SU-DHL-6 (cell line): Measurements from ENCODE around the gene LRRC56.
A peak's percentile ranks its signal among the peaks of the same experiment; 100 is the strongest.

Experiments used
- H2AFZ ChIP-seq: fragments of 200-600 bp; sonication (generic); 2 replicates; pipeline ENCODE4 v1.6.1; 2014; ENCODE audit warnings: low read depth, mild to moderate bottlenecking, moderate library complexity, mixed read lengths, antibody characterized with exemption, low read length; ENCODE audit not compliant: severe bottlenecking
- H3F3A ChIP-seq: fragments of 200-600 bp; shearing (Covaris generic); 2 replicates; pipeline ENCODE4 v1.6.0; 2016; ENCODE audit warnings: antibody characterized with exemption, mild to moderate bottlenecking; ENCODE audit not compliant: insufficient read depth
- H3K27ac ChIP-seq: fragments of 200-600 bp; sonication (generic); 2 replicates; pipeline ENCODE4 v1.5.1; 2016; ENCODE audit warnings: low read depth, mild to moderate bottlenecking, low read length, moderate library complexity, mixed read lengths
- H3K27me3 ChIP-seq: fragments of 200-600 bp; sonication (generic), shearing (Covaris generic); 2 replicates; pipeline ENCODE4 v1.6.0; 2014; ENCODE audit warnings: mild to moderate bottlenecking, low read length
- H3K36me3 ChIP-seq: fragments of 200-600 bp; sonication (generic); 2 replicates; pipeline ENCODE4 v1.6.1; 2014; ENCODE audit warnings: mild to moderate bottlenecking, low read length, mixed read lengths
- H3K4me2 ChIP-seq: fragments of 300-600, 200-600 bp; shearing (Covaris generic), sonication (generic); 2 replicates; pipeline ENCODE4 v1.6.0; 2014; ENCODE audit warnings: low read length, low read depth, mild to moderate bottlenecking; ENCODE audit not compliant: poor library complexity, severe bottlenecking
- H3K4me3 ChIP-seq: fragments of 200-600 bp; sonication (generic); 2 replicates; pipeline ENCODE4 v1.5.1; 2014; ENCODE audit warnings: antibody characterized with exemption, low read length, mild to moderate bottlenecking, mixed read lengths; ENCODE audit not compliant: insufficient read depth, poor library complexity, severe bottlenecking
- H3K79me2 ChIP-seq: fragments of 200-600 bp; sonication (generic); 2 replicates; pipeline ENCODE4 v1.6.1; 2014; ENCODE audit warnings: mild to moderate bottlenecking, low read length, moderate library complexity; ENCODE audit not compliant: insufficient read depth
- H3K9ac ChIP-seq: fragments of 200-600 bp; sonication (generic); 2 replicates; pipeline ENCODE4 v1.7.0; 2014; ENCODE audit warnings: mild to moderate bottlenecking, low read length
- H3K9me2 ChIP-seq: fragments of 200-600 bp; sonication (generic); replicated peaks from 2 replicates; pipeline ENCODE4 v1.6.1; 2014; ENCODE audit warnings: low read length; ENCODE audit not compliant: insufficient read depth
- H3K9me3 ChIP-seq: fragments of 200-600 bp; sonication (generic); 2 replicates; pipeline ENCODE4 v1.6.1; 2014; ENCODE audit warnings: low read length, mixed read lengths; ENCODE audit not compliant: insufficient read depth
- H4K20me1 ChIP-seq: fragments of 200-600 bp; sonication (generic); 2 replicates; pipeline ENCODE4 v1.6.1; 2014; ENCODE audit warnings: low read depth, mild to moderate bottlenecking, antibody characterized with exemption, low read length, moderate library complexity, mixed read lengths
- CTCF ChIP-seq: fragments of 200-600 bp; sonication (generic); IDR thresholded peaks from one replicate; pipeline ENCODE4 v1.5.1; 2017; ENCODE audit warnings: antibody characterized with exemption, mild to moderate bottlenecking, low read length, moderate library complexity; ENCODE audit not compliant: insufficient read depth, poor library complexity, severe bottlenecking
- EZH2phosphoT487 ChIP-seq: fragments of 200-600 bp; sonication (generic), shearing (Covaris generic); conservative IDR thresholded peaks from 2 replicates; pipeline ENCODE4 v1.6.1; 2018; ENCODE audit warnings: mild to moderate bottlenecking, antibody characterized with exemption, low read length, moderate library complexity, mixed read lengths

The LRRC56 gene

GRCh38 chr11:518463-519202 is 18.7 kb upstream of the LRRC56 start:
- TF ChIP-seq EZH2phosphoT487 (no peak), CTCF (peak; percentile 100)
- no peaks in the 10 kb centered on the region for H3F3A ChIP-seq
- H3K9ac ChIP-seq: no peak overlapping the region
- no peaks in the 10 kb centered on the region for H3K79me2 ChIP-seq
- no peaks in the 10 kb centered on the region for H4K20me1 ChIP-seq
- H2AFZ ChIP-seq: peak overlapping the region; percentile 62
- no peaks in the 10 kb centered on the region for H3K9me2 ChIP-seq
- H3K36me3 ChIP-seq: no peaks in the 10 kb centered on the region
- H3K9me3 ChIP-seq: no peaks in the 10 kb centered on the region
- peak overlapping the region; percentile 34 for H3K4me2 ChIP-seq
- no peak overlapping the region for H3K4me3 ChIP-seq
- H3K27me3 ChIP-seq: no peaks in the 10 kb centered on the region
- H3K27ac ChIP-seq: no peak overlapping the region

GRCh38 chr11:520428-521176 is 16.7 kb upstream of the LRRC56 start:
- Histone ChIP-seq H3K27ac (no peak overlapping the region), H3K27me3 (no peaks in the 10 kb centered on the region), H3K4me2 (no peak overlapping the region), H4K20me1 (no peaks in the 10 kb centered on the region), H2AFZ (no peak overlapping the region), H3F3A (no peaks in the 10 kb centered on the region), H3K36me3 (no peaks in the 10 kb centered on the region), H3K9me3 (no peaks in the 10 kb centered on the region), H3K9ac (no peak overlapping the region), H3K79me2 (no peaks in the 10 kb centered on the region), H3K4me3 (no peak overlapping the region), H3K9me2 (no peaks in the 10 kb centered on the region)
- TF ChIP-seq EZH2phosphoT487 (no peak), CTCF (peak; percentile 56)

GRCh38 chr11:521177-521688 is 16.1 kb upstream of the LRRC56 start:
- Histone ChIP-seq H3K9ac (no peak overlapping the region), H3K9me2 (no peaks in the 10 kb centered on the region), H3K4me2 (no peak overlapping the region), H3K36me3 (no peaks in the 10 kb centered on the region), H3K27me3 (no peaks in the 10 kb centered on the region), H3K27ac (no peak overlapping the region), H2AFZ (no peak overlapping the region), H3F3A (no peaks in the 10 kb centered on the region), H4K20me1 (no peaks in the 10 kb centered on the region), H3K9me3 (no peaks in the 10 kb centered on the region), H3K79me2 (no peaks in the 10 kb centered on the region), H3K4me3 (no peak overlapping the region)
- no peak for TF ChIP-seq EZH2phosphoT487
- TF ChIP-seq CTCF: no peak
